HepG2 (cell line): ENCODE measurements around the gene PEAK1. TPM values are rescaled to one million over a fixed set of nuclear protein-coding genes. Genes with fewer than 3 reads are reported as not detected.

Experiments
- ATAC-seq: fragments of 200-7000 bp; cut with Tn5 transposase; 3 replicates; pipeline ENCODE4 v1.9.1; 2020; ENCODE audit warnings: mild to moderate bottlenecking, moderate library complexity
- BruUV-seq: library from RNA; stranded (reverse); fragments of 400-500 nt; replicated peaks from 2 replicates; lab custom pipeline; 2021; lab: Mats Ljungman, UMichigan
- CTCF ChIA-PET: fragments of 300-600 bp; formaldehyde crosslinking; extraction: SDS; loops from one replicate; lab custom pipeline; 2021; ENCODE audit warnings: low total read pairs, inconsistent platforms, low intra/inter-chr PET ratio; lab: Yijun Ruan, JAX
- POLR2A ChIA-PET: fragments of 350-600 bp; sonication (Branson Sonifier 250); formaldehyde crosslinking; loops from one replicate; lab custom pipeline; 2020; ENCODE audit warnings: antibody characterized with exemption, inconsistent platforms; lab: Yijun Ruan, JAX
- DNase-seq: peaks from one replicate; pipeline ENCODE4 v3.0.0-alpha.2; 2015; ENCODE audit warnings: low spot score
- FAIRE-seq: peaks from 3 replicates; lab custom pipeline; 2011; peaks lifted over from hg19 to GRCh38; lab: Jason Lieb, UNC
- H2AFZ ChIP-seq: one replicate; pipeline ENCODE4 v1.6.1; 2011; ENCODE audit warnings: low read length, inconsistent platforms
- H3K27ac ChIP-seq: fragments of 300-600 bp; 3 replicates; pipeline ENCODE4 v1.8.0; 2011; ENCODE audit warnings: mixed run types, mild to moderate bottlenecking, mixed read lengths, low read length, inconsistent platforms; ENCODE audit not compliant: insufficient read depth; ENCODE audit errors: extremely low read length
- H3K27me3 ChIP-seq, 2 experiments: fragments of 200-600 bp in 1 of 2; 2 replicates in 1 of 2; 3 replicates in 1 of 2; pipeline versions ENCODE4 v1.6.0 to v1.8.0; 2011; ENCODE audit warnings: low read length in 2 of 2, mild to moderate bottlenecking in 2 of 2, moderate library complexity in 2 of 2, inconsistent platforms in 1 of 2; ENCODE audit not compliant: insufficient read depth in 2 of 2, control insufficient read depth in 1 of 2
- H3K36me3 ChIP-seq, 2 experiments: fragments of 200-600 bp in 1 of 2; replicated peaks in 1 of 2; 2 replicates in 1 of 2; 3 replicates in 1 of 2; pipeline versions ENCODE4 v1.5.1 to v1.8.0; 2011; ENCODE audit warnings: low read length in 2 of 2, inconsistent platforms in 1 of 2; ENCODE audit not compliant: insufficient read depth in 2 of 2, control insufficient read depth in 1 of 2
- H3K4me1 ChIP-seq: 2 replicates; pipeline ENCODE4 v1.5.1; 2012; ENCODE audit warnings: low read length, inconsistent platforms; ENCODE audit not compliant: insufficient read depth
- H3K4me2 ChIP-seq: 2 replicates; pipeline ENCODE4 v1.6.0; 2011; ENCODE audit warnings: low read depth, low read length, inconsistent platforms
- H3K4me3 ChIP-seq, 3 experiments: fragments of 200-600 bp in 1 of 3; sonication (generic), shearing (Covaris generic) in 1 of 3; replicated peaks in 1 of 3; 2 replicates each; pipeline ENCODE4 v1.5.1; 2011 to 2016; ENCODE audit warnings: low read length in 3 of 3, inconsistent platforms in 2 of 3, low read depth in 2 of 3, mild to moderate bottlenecking in 2 of 3, control low read depth in 1 of 3, mixed read lengths in 1 of 3; ENCODE audit not compliant: insufficient read depth in 1 of 3
- H3K79me2 ChIP-seq: one replicate; pipeline ENCODE4 v1.6.1; 2011; ENCODE audit warnings: low read length, inconsistent platforms; ENCODE audit not compliant: insufficient read depth
- H3K9ac ChIP-seq: 2 replicates; pipeline ENCODE4 v1.6.0; 2011; ENCODE audit warnings: mild to moderate bottlenecking, low read depth, low read length, inconsistent platforms; ENCODE audit not compliant: insufficient read depth
- H3K9me3 ChIP-seq: 2 replicates; pipeline ENCODE4 v1.5.1; 2012; ENCODE audit warnings: mild to moderate bottlenecking, low read length
- H4K20me1 ChIP-seq: 2 replicates; pipeline ENCODE4 v1.6.0; 2011; ENCODE audit warnings: inconsistent platforms, mild to moderate bottlenecking, low read length, moderate library complexity; ENCODE audit not compliant: insufficient read depth
- ATF7 ChIP-seq, 2 experiments: fragments of 450-650 bp in 1 of 2; sonication (generic) in 1 of 2; formaldehyde crosslinking in 1 of 2; IDR thresholded peaks; 2 replicates each; pipeline versions ENCODE4 v1.4.0 to v1.6.1; 2016 to 2020; ENCODE audit warnings: antibody characterized with exemption in 1 of 2, mild to moderate bottlenecking in 1 of 2, missing genetic modification reagents in 1 of 2
- CBFB ChIP-seq: sonication (generic); formaldehyde crosslinking; IDR thresholded peaks from 2 replicates; pipeline ENCODE4 v1.4.0; 2020; ENCODE audit warnings: missing genetic modification reagents
- CEBPB ChIP-seq: IDR thresholded peaks from 2 replicates; pipeline ENCODE4 v1.6.1; 2011; ENCODE audit warnings: low read depth, low read length, improper control_type of control experiment, borderline replicate concordance
- CENPT ChIP-seq: sonication (generic); formaldehyde crosslinking; IDR thresholded peaks from 2 replicates; pipeline ENCODE4 v1.8.0; 2022; ENCODE audit warnings: low read depth, mild to moderate bottlenecking, moderate library complexity, missing genetic modification reagents
- MAZ ChIP-seq, 2 experiments: sonication (generic) in 1 of 2; formaldehyde crosslinking in 1 of 2; IDR thresholded peaks; 2 replicates each; pipeline versions ENCODE4 v1.5.0 to v1.6.1; 2012 to 2020; ENCODE audit warnings: low read depth in 2 of 2, mild to moderate bottlenecking in 2 of 2, borderline replicate concordance in 1 of 2, improper control_type of control experiment in 1 of 2, low read length in 1 of 2, missing genetic modification reagents in 1 of 2, moderate library complexity in 1 of 2
- NCOA5 ChIP-seq: sonication (generic); formaldehyde crosslinking; IDR thresholded peaks from 2 replicates; pipeline ENCODE4 v1.4.0; 2020; ENCODE audit warnings: missing genetic modification reagents
- ZNF546 ChIP-seq: sonication (generic); formaldehyde crosslinking; conservative IDR thresholded peaks from 2 replicates; pipeline ENCODE4 v1.8.1; 2023; ENCODE audit warnings: mild to moderate bottlenecking, missing genetic modification reagents
- ZNF549 ChIP-seq: sonication (generic); formaldehyde crosslinking; IDR thresholded peaks from 2 replicates; pipeline ENCODE4 v1.5.0; 2020; ENCODE audit warnings: missing genetic modification reagents
- WGBS: methylation state at CpG from one replicate; pipeline ENCODE4 v1.1.6; 2017; ENCODE audit warnings: low lambda C conversion rate; 5-methylcytosine and 5-hydroxymethylcytosine counted together
- in situ Hi-C: cut with HindIII; loops from 2 replicates; pipeline ENCODE4 v1.10.0; 2017; ENCODE audit warnings: low pct_unique_long_range_greater_than_20kb; ENCODE audit not compliant: extremely low pct_ligation_motif_present
- intact Hi-C: fragments of 100-400 bp; cut with micrococcal nuclease; formaldehyde crosslinking; loops from one replicate; pipeline ENCODE4 v1.10.0; 2022; ENCODE audit not compliant: unreplicated experiment
- polyA plus RNA-seq, 8 experiments: library from polyadenylated mRNA; depleted of rRNA in 3 of 8; stranded (reverse) in 7 of 8; unstranded in 1 of 8; fragments of >200 nt; fragmentation: Illumina TruSeq in 4 of 8; extraction: Trizol in 4 of 8; gene quantifications; 2 replicates each; pipeline versions ENCODE4 v1.2.1 to v1.2.3, GENCODE V29; 2011 to 2016; ENCODE audit warnings: low read depth in 4 of 8, missing spikeins in 1 of 8, mixed read lengths in 1 of 8; ENCODE audit not compliant: insufficient read depth in 1 of 8
- total RNA-seq, 5 experiments: library from RNA; depleted of rRNA; stranded (reverse); fragments of >200 nt; fragmentation: Illumina TruSeq; extraction: Trizol; gene quantifications; 2 replicates each; pipeline ENCODE4 v1.2.3, GENCODE V29; 2016; ENCODE audit warnings: low read depth in 1 of 5
- TF ChIP-seq, protein P1 (sequence below): sonication (generic); formaldehyde crosslinking; IDR thresholded peaks from 2 replicates; pipeline ENCODE4 v1.9.0; 2021; ENCODE audit warnings: missing genetic modification reagents, borderline replicate concordance

PEAK1 gene
- total and polyA plus RNA-seq, 2 of the 13 experiments (the other 11 are each of a cell fraction or from before 2014, with no cell fraction given): 6.0 to 6.6 TPM

DNA sequence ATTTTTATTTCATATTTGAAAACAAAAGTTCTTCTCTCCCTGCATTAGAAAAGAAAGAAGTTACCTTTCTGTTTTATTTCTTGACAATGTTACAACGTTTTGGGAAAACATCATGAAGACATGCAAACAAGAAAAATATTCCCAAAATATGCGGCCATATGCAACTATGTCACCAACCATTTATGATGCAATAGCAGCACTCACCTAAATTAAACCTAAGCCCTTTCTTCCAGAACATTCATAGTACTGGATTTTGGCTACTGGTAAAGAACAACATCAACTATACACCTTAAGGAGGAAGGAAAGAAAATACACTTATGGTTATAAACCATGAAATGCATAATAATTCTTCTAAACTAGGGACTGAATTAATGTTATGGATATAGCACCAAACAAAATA is 164.5 kb downstream of the PEAK1 start:
- CTCF ChIA-PET: no interaction called here
- no peak overlapping the region for H3K4me3 ChIP-seq
- WGBS: 92% methylated on average over 2 of the region's 2 CpGs
- POLR2A ChIA-PET: no interaction called here
- no peaks in the 10 kb centered on the region for H3K4me1 ChIP-seq
- no peak for FAIRE-seq
- H3K36me3 ChIP-seq: 0 out of 5 replicates have a peak, but pooled peaks cover 0 to 5% of the 10 kb centered on the region in 2 experiments
- no peaks in the 10 kb centered on the region for H3K27me3 ChIP-seq
- no peaks in the 10 kb centered on the region for H3K9me3 ChIP-seq
- no peak overlapping the region for H3K27ac ChIP-seq
- H3K79me2 ChIP-seq: no peaks in the 10 kb centered on the region
- H2AFZ ChIP-seq: no peak overlapping the region
- H4K20me1 ChIP-seq: no peaks in the 10 kb centered on the region
- intact Hi-C loops (no loop called here), in situ Hi-C loops (no loop called here)
- TF ChIP-seq CEBPB (peak; percentile 61; the same call in 1 of the 2 replicates), CBFB (CRISPR knock-in tag) (no peak), CENPT (CRISPR knock-in tag) (no peak), ATF7 (IDR thresholded peaks at IDR 0.05) (peak; percentile 63), ATF7 (CRISPR knock-in tag; IDR thresholded peaks at IDR 0.05) (no peak), NCOA5 (no peak), MAZ (IDR thresholded peaks at IDR 0.05; ENCODE audit: borderline replicate concordance, low read depth, low read length) (no peak), MAZ (CRISPR knock-in tag; IDR thresholded peaks at IDR 0.05; ENCODE audit: low read depth) (no peak), ZNF549 (no peak), ZNF546 (no peak)
- TF ChIP-seq, protein P1, sequence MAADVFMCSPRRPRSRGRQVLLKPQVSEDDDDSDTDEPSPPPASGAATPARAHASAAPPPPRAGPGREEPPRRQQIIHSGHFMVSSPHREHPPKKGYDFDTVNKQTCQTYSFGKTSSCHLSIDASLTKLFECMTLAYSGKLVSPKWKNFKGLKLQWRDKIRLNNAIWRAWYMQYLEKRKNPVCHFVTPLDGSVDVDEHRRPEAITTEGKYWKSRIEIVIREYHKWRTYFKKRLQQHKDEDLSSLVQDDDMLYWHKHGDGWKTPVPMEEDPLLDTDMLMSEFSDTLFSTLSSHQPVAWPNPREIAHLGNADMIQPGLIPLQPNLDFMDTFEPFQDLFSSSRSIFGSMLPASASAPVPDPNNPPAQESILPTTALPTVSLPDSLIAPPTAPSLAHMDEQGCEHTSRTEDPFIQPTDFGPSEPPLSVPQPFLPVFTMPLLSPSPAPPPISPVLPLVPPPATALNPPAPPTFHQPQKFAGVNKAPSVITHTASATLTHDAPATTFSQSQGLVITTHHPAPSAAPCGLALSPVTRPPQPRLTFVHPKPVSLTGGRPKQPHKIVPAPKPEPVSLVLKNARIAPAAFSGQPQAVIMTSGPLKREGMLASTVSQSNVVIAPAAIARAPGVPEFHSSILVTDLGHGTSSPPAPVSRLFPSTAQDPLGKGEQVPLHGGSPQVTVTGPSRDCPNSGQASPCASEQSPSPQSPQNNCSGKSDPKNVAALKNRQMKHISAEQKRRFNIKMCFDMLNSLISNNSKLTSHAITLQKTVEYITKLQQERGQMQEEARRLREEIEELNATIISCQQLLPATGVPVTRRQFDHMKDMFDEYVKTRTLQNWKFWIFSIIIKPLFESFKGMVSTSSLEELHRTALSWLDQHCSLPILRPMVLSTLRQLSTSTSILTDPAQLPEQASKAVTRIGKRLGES (CRISPR knock-in tag): no peak
- no peak overlapping the region for H3K4me2 ChIP-seq
- BruUV-seq: no TSS peak
- no peak overlapping the region for H3K9ac ChIP-seq
- ATAC-seq: no peak
- no peak for DNase-seq
